SK-N-SH (cell line): ENCODE data around the gene RCSD1. TPM values are rescaled to one million over a fixed set of nuclear protein-coding genes. Genes with fewer than 3 reads are reported as not detected.
"Not testable (repeated sequence)": the region's sequence is repeated elsewhere in the genome, so short reads cannot be mapped to it uniquely, and the experiment has no call there.

ENCODE experiments used
- CTCF ChIA-PET: fragments of 300-600, 350-600 bp; formaldehyde crosslinking; extraction: SDS; loops from one replicate; lab custom pipeline; 2021; lab: Yijun Ruan, JAX
- POLR2A ChIA-PET: fragments of 350-600 bp; sonication (Branson Sonifier 250); formaldehyde crosslinking; extraction: SDS; loops from one replicate; lab custom pipeline; 2020; ENCODE audit warnings: antibody characterized with exemption, inconsistent platforms; lab: Yijun Ruan, JAX
- DNase-seq: peaks from one replicate; pipeline ENCODE4 v3.0.0; 2012
- H2AFZ ChIP-seq: fragments of 200-600 bp; sonication (generic); 2 replicates; pipeline ENCODE4 v1.8.1; 2016; ENCODE audit warnings: antibody characterized with exemption, mild to moderate bottlenecking, low read depth
- H3F3A ChIP-seq: fragments of 200-600 bp; sonication (generic); replicated peaks from 2 replicates; pipeline ENCODE3; 2016; ENCODE audit warnings: antibody characterized with exemption, mild to moderate bottlenecking; ENCODE audit not compliant: insufficient read depth
- H3K27ac ChIP-seq, 2 experiments: fragments of 200-500 bp in 1 of 2; fragments of 200-600 bp in 1 of 2; sonication (Bioruptor generic) in 1 of 2; sonication (generic), shearing (Covaris generic) in 1 of 2; 2 replicates each; pipeline versions ENCODE4 v1.5.1 to v1.6.1; 2014 to 2016; ENCODE audit warnings: low read depth in 2 of 2, inconsistent platforms in 1 of 2, low read length in 1 of 2, mild to moderate bottlenecking in 1 of 2, mixed read lengths in 1 of 2
- H3K27me3 ChIP-seq: fragments of 200-600 bp; sonication (generic), shearing (Covaris generic); 2 replicates; pipeline ENCODE4 v1.6.1; 2016; ENCODE audit warnings: mixed run types; ENCODE audit not compliant: insufficient read depth
- H3K36me3 ChIP-seq, 2 experiments: fragments of 200-500 bp in 1 of 2; fragments of 200-600 bp in 1 of 2; sonication (Bioruptor generic) in 1 of 2; sonication (generic) in 1 of 2; replicated peaks in 1 of 2; 2 replicates each; pipeline versions ENCODE3 to v1.5.1; 2014 to 2016; ENCODE audit warnings: low read length in 1 of 2, mild to moderate bottlenecking in 1 of 2; ENCODE audit not compliant: insufficient read depth in 2 of 2, control insufficient read depth in 1 of 2
- H3K4me1 ChIP-seq, 2 experiments: fragments of 200-500 bp in 1 of 2; fragments of 200-600 bp in 1 of 2; sonication (Bioruptor generic) in 1 of 2; sonication (generic), shearing (Covaris generic) in 1 of 2; 2 replicates each; pipeline versions ENCODE4 v1.5.1 to v1.6.1; 2014 to 2016; ENCODE audit warnings: low read depth in 1 of 2, low read length in 1 of 2, mixed run types in 1 of 2; ENCODE audit not compliant: insufficient read depth in 2 of 2, control insufficient read depth in 1 of 2
- H3K4me2 ChIP-seq: fragments of 200-600 bp; sonication (generic), shearing (Covaris generic); 2 replicates; pipeline ENCODE4 v1.6.1; 2017; ENCODE audit warnings: mixed run types
- H3K4me3 ChIP-seq, 2 experiments: fragments of 200-500 bp in 1 of 2; fragments of 200-600 bp in 1 of 2; sonication (Bioruptor generic) in 1 of 2; sonication (generic), shearing (Covaris generic) in 1 of 2; 2 replicates each; pipeline versions ENCODE4 v1.5.1 to v1.8.1; 2014 to 2016; ENCODE audit warnings: low read depth in 2 of 2, inconsistent platforms in 1 of 2, low read length in 1 of 2, mild to moderate bottlenecking in 1 of 2, mixed read lengths in 1 of 2, moderate library complexity in 1 of 2
- H3K79me2 ChIP-seq: fragments of 200-600 bp; sonication (generic); 2 replicates; pipeline ENCODE4 v1.8.1; 2017; ENCODE audit warnings: mild to moderate bottlenecking; ENCODE audit not compliant: insufficient read depth
- H3K9ac ChIP-seq: fragments of 200-600 bp; sonication (generic); 2 replicates; pipeline ENCODE4 v1.6.1; 2017; ENCODE audit warnings: mixed run types
- H3K9me2 ChIP-seq: fragments of 200-600 bp; sonication (generic); 2 replicates; pipeline ENCODE4 v1.6.1; 2017; ENCODE audit warnings: mixed run types
- H3K9me3 ChIP-seq: fragments of 200-600 bp; sonication (generic); 2 replicates; pipeline ENCODE4 v1.6.1; 2017; ENCODE audit warnings: mixed run types, mild to moderate bottlenecking, moderate library complexity
- H4K20me1 ChIP-seq: fragments of 200-600 bp; sonication (generic); 2 replicates; pipeline ENCODE4 v1.6.1; 2017; ENCODE audit warnings: mild to moderate bottlenecking, mixed run types; ENCODE audit not compliant: insufficient read depth
- IRF3 ChIP-seq: fragments of 150-350 bp; IDR thresholded peaks from 2 replicates; pipeline ENCODE4 v1.6.1; 2016; ENCODE audit warnings: mild to moderate bottlenecking, low read depth, low read length
- PBX3 ChIP-seq: IDR thresholded peaks from 2 replicates; pipeline ENCODE4; 2012
- RAD21 ChIP-seq: IDR thresholded peaks from 2 replicates; pipeline ENCODE4 v1.6.1; 2012; ENCODE audit warnings: mild to moderate bottlenecking, low read length
- TEAD4 ChIP-seq: IDR thresholded peaks from 2 replicates; pipeline ENCODE4 v1.4.0; 2012; ENCODE audit warnings: mild to moderate bottlenecking, borderline replicate concordance; ENCODE audit not compliant: insufficient read depth
- USF1 ChIP-seq: IDR thresholded peaks from 2 replicates; pipeline ENCODE4 v1.4.0; 2012; ENCODE audit warnings: low read depth, borderline replicate concordance
- YY1 ChIP-seq: IDR thresholded peaks from 2 replicates; pipeline ENCODE4 v1.4.0; 2012; ENCODE audit warnings: low read depth, mild to moderate bottlenecking
- WGBS: methylation state at CpG from one replicate; pipeline ENCODE4 v1.1.6; 2017; ENCODE audit warnings: low lambda C conversion rate; 5-methylcytosine and 5-hydroxymethylcytosine counted together
- polyA plus RNA-seq, 3 experiments: library from polyadenylated mRNA; depleted of rRNA; stranded (reverse); fragments of >200 nt; gene quantifications; 2 replicates each; pipeline ENCODE4 v1.2.3, GENCODE V29; 2012

RCSD1 gene
- polyA plus RNA-seq, 1 of the 3 experiments (the other 2 are of a cell fraction), result 0.02 TPM

GRCh38 chr1:167739752-167740151 is 109.7 kb downstream of the RCSD1 start (continued):
- TF ChIP-seq PBX3 (no peak), IRF3 (no peak), YY1 (no peak), TEAD4 (no peak), RAD21 (no peak), USF1 (no peak)

GRCh38 chr1:167741103-167741502 is 111.1 kb downstream of the RCSD1 start:
- H3K36me3 ChIP-seq, H3K9me3 ChIP-seq, DNase-seq, H3K27ac ChIP-seq, H3K4me1 ChIP-seq, H3K9ac ChIP-seq, H3K9me2 ChIP-seq, H3F3A ChIP-seq, H3K27me3 ChIP-seq, H2AFZ ChIP-seq, POLR2A ChIA-PET, H3K4me3 ChIP-seq, H3K4me2 ChIP-seq: not testable (repeated sequence)
- peaks cover 97% of the 10 kb centered on the region for H3K79me2 ChIP-seq
- WGBS, result 95% methylated on average over 7 of the region's 7 CpGs
- peaks cover 22% of the 10 kb centered on the region for H4K20me1 ChIP-seq
- CTCF ChIA-PET, result interaction anchor here (0.6 kb wide), 1 partner anchor 25 kb away, joined by 3 read pairs; no protein-coding TSS in a partner anchor

- CTCF ChIA-PET, H3K9me3 ChIP-seq, H3F3A ChIP-seq, H3K27ac ChIP-seq, DNase-seq, H3K27me3 ChIP-seq, POLR2A ChIA-PET, H3K4me1 ChIP-seq, H3K4me2 ChIP-seq, H3K9ac ChIP-seq, H3K36me3 ChIP-seq, H3K4me3 ChIP-seq, H3K9me2 ChIP-seq, H2AFZ ChIP-seq: not testable (repeated sequence)
- 96% methylated on average over 1 of the region's 1 CpG for WGBS
- Histone ChIP-seq H3K79me2 (peaks cover 97% of the 10 kb centered on the region), H4K20me1 (peaks cover 22% of the 10 kb centered on the region)
Measured at GRCh38 chr1:167742392-167743057, 112.5 kb downstream of the RCSD1 start.
